SIG-M5 treated with dmso at 0.1 percent for 504 hours (cell line): ENCODE results near the gene PALD1.
"Not testable (repeated sequence)": the region's sequence is repeated elsewhere in the genome, so short reads cannot be mapped to it uniquely, and the experiment has no call there.

Experiments used
- DNase-seq: peaks from one replicate; lab custom pipeline; 2025; ENCODE audit not compliant: unreplicated experiment; lab: John Stamatoyannopoulos, UW

Gene PALD1

GRCh38 chr10:70481831-70482530, 3.4 kb downstream of the PALD1 start:
- no peak for DNase-seq

GRCh38 chr10:70482982-70483760, 4.6 kb downstream of the PALD1 start:
- DNase-seq = no peak

GRCh38 chr10:70483872-70484271, 5.3 kb downstream of the PALD1 start:
- not testable (repeated sequence) for DNase-seq

DNA sequence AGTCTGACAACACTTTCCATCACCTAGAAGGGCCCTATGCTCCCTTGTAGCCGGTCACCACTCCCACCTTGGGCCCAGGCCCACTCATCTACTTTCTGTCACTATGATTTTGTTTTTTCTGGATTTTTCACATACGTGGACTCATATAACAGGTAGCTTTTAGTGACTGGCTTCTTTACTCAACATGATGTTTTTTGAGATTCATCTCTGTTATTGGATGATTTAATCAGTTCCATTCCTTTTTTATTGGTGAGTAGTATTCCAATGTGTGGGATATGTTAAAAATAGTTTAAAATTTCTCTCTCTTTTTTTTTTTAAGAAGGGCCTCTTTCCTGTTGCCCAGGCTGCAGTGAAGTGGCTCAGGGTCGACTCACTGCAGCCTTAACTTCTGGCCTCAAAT, 9.3 kb downstream of the PALD1 start:
- no peak for DNase-seq

DNA sequence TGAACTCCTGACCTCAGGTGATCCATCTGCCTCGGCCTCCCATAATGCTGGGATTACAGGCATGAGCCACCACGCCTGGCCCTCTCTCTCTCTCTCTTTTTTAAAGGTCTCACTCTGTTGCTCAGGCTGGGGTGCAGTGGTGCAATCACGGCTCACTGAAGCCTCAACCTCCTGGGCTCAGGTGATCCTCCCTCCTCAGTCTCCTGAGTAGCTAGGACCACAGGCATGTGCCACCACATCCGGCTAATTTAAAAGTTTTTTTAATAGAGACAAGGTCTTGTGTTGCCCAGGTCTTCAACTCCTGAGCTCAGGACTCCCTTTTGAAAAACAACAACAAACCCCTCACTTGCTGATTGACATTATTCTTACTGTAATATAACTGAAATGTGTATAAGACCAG, 11.6 kb downstream of the PALD1 start:
- DNase-seq = no peak

- no peak for DNase-seq
Observed at GRCh38 chr10:70491614-70492013, 13.0 kb downstream of the PALD1 start.

GRCh38 chr10:70492786-70493659, 14.5 kb downstream of the PALD1 start:
- peak; percentile 86 for DNase-seq

- no peak for DNase-seq
Observed at GRCh38 chr10:70493660-70494234, 15.2 kb downstream of the PALD1 start.

DNA sequence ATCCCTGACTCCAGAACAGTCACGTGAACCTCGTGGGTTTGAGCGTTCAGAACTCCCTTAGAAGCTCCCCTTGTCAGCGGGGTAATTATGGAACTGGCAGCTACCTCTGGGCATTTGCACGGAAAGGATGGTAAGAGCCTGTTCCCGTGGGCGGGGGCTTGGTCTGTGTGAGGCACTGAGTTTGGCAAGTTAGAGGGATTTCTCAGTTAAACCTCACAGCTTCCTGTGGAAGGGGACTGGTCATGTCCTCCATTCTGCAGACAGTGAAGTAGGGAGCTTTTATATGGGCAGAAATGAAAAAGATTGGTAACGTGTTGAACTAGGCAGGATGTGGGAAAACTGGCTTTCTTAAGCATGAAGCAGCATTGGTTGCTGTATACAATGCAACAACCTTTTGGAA, 16.0 kb downstream of the PALD1 start:
- DNase-seq = no peak

- no peak for DNase-seq
Observed at GRCh38 chr10:70494966-70495365, 16.4 kb downstream of the PALD1 start.

- DNase-seq = no peak
Observed at GRCh38 chr10:70495691-70496261, 17.2 kb downstream of the PALD1 start.

GRCh38 chr10:70496341-70497119, 18.0 kb downstream of the PALD1 start:
- no peak for DNase-seq

DNA sequence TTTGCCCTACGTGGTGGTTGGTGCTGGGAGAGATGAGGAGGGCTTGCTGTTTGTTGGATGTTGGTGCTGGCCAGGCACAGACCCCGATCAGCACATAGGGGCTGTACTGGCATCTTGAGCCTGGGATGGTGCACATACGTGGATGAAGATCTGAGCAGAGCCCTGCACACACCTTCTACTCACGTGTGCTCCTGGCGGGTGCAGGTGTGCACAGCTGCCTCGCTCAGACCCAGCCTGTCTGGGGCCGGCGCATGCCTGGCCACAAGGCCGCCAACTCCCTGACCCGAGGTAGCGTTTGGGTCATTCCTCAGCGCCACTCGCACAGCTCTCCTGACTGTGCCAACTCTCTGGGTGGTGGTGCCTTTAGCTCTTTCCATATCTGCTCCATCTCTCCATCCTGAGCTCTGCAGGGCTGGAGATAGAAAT, 18.6 kb downstream of the PALD1 start:
- no peak for DNase-seq

DNA sequence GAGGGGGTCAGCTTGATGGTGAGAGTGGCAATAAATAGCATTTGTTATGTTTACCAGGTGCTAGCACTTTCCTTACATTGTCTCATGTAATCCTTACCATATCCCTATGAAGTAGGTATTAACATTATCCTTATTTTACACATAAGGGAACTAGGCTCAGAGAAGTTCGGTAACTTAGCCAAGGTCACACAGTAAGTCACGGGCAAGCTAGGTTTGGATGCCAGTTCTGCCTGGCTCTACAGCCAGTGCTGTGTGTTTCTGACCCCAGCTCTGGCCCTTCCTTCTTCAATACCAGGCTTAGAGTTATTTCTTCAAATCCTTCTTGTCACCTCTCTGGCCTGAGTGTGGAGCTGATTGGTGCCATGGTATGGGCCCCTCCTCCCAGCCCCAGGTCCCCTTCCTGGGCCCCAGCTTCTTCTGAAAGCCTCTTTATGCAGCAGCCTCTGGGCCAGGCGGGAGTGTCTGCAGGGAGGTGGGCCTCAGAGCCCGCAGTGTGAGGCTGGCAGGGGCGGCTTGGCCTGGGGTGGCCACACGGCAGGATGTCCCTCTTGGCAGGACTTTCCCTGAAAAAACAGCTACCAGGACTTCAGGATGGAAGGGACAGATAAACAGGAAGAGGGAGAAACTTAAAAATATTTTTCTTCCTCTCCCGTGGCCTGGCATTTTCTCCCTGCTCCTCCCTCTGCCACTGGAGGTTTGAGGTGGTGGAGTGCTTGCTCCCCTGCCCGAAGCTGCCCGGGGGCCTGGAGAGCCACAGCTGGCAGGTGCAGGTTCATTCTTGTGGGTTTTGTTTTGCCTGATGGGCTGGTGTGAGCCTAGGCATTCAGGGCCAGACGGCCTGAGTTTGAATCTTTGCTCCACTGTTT, 20.6 kb downstream of the PALD1 start:
- no peak for DNase-seq

DNA sequence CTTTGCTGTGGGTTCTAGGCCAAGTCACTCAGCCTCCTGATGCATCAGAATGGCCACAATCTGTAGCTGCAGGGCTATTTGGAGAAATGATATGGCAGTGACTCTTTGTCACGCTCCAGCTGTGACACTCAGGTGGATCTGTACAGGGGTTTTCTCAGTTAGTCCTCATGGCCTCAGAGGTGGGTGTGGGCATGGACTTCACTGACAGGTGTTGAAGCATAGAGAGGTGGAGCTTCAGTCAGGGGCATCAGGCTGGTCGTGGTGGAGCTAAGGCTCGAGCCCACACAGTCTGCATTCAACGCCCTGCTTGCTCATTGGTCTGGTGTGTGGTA, 21.2 kb downstream of the PALD1 start:
- no peak for DNase-seq

DNA sequence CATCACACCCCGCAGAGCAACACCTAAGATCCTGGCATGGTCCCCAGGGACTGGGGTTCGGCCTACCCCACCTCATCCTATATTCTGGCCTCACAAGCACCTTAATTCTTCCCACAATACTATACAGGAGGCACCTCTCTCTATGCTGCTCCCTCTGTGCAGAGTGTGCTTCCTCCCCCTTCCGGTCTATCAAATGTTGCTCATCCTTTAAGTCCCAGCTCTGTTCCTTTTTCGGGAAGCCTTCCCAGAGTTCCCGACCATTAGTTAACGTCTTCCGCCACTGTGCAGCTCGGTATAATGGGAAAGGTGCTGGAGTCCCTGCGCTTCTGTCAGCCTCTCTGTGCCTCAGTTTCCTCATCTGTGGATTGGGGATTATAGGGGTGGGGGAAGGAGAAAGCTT, 21.8 kb downstream of the PALD1 start:
- DNase-seq = no peak

- DNase-seq = no peak
Observed at GRCh38 chr10:70500812-70501301, 22.3 kb downstream of the PALD1 start.

DNA sequence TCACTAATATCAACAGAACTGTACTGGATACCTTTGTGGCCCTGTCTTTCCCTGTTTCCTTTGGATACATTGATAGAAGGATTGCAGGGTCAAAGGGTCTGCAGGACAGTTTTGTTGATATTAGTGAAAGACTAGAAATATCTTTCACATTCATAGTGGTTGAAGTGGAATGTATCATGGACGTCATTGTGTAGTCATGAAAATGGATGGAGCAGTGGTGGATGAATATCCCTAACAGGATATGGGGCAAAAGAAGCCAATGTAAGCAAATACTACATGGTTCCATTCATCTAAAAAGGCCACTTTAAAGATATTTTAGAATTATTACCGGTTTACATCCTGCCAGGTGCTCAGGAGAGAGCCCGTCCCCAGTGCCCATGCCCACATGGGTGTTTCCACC, 23.8 kb downstream of the PALD1 start:
- DNase-seq = no peak

DNA sequence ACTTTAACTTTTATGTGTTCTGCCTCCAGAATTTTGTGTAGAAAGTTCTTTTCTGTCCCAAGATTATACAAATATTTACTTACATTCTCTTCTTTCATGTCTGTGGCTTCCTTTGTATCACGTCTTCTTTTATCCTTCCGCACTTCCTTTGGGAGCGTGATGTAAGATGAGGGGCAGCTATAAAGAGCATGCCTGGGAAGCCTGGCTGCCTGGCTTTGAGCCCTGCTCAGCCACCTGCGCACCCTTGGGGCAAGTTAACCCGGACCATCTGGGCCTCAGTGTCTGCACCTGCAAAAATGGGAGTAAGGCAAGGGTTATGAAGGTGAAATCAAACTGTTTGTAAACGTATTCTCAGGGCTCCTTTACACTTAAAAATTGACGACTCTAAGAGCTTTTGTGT, 25.2 kb downstream of the PALD1 start:
- no peak for DNase-seq
